ENCODE measurements around the gene RBM23.

GRCh38 chr14:22875748-22876319 is 43.1 kb downstream of the RBM23 start:
- TF ChIP-seq, protein P1, sequence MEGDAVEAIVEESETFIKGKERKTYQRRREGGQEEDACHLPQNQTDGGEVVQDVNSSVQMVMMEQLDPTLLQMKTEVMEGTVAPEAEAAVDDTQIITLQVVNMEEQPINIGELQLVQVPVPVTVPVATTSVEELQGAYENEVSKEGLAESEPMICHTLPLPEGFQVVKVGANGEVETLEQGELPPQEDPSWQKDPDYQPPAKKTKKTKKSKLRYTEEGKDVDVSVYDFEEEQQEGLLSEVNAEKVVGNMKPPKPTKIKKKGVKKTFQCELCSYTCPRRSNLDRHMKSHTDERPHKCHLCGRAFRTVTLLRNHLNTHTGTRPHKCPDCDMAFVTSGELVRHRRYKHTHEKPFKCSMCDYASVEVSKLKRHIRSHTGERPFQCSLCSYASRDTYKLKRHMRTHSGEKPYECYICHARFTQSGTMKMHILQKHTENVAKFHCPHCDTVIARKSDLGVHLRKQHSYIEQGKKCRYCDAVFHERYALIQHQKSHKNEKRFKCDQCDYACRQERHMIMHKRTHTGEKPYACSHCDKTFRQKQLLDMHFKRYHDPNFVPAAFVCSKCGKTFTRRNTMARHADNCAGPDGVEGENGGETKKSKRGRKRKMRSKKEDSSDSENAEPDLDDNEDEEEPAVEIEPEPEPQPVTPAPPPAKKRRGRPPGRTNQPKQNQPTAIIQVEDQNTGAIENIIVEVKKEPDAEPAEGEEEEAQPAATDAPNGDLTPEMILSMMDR (IDR thresholded peaks at IDR 0.05) = no peak
- TF ChIP-seq POLR2A (IDR thresholded peaks at IDR 0.05) = no peak
